Measurements from ENCODE around the gene AIDA. TPM values are rescaled to one million over a fixed set of nuclear protein-coding genes. Genes with fewer than 3 reads are reported as not detected.

AIDA gene
- total and polyA plus RNA-seq, 2 donors (not counting 1 experiment from before 2014, with no cell fraction given) = 67.9 to 153 TPM

DNA sequence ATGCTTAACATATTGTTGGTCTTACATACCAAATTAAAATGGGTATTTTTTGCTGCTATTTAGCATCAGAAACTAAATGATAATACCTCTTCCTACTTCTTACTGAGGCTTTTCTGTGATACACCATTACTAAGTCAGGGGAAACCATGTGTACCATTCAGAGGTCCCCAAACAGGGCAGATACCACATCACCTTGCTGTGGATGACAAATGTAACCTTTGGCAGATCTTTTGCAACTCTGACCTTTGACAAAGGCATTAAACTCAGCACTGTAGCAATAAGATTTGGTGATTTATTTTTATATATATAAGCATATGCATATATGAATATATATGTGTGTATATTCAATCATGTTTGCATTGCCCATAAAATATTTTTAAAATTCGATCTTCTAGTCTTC, 27.6 kb upstream of the AIDA start:
- Histone ChIP-seq H3K27ac (ENCODE audit: insufficient read depth, low read length) (no peak overlapping the region), H3K4me2 (ENCODE audit: extremely low read depth, insufficient read depth, low read length) (no peak overlapping the region), H3K4me3 (replicated peaks in 1 of 4; ENCODE audit: control extremely low read depth in 1 of 4, insufficient read depth in 1 of 4, low read depth in 3 of 4, low read length in 4 of 4) (no peak overlapping the region), H3K4me1 (ENCODE audit: control insufficient read depth, extremely low read depth, insufficient read depth, low read length) (no peaks in the 10 kb centered on the region), H3K79me2 (ENCODE audit: control insufficient read depth, insufficient read depth, low read length) (no peaks in the 10 kb centered on the region), H2AFZ (ENCODE audit: low read length) (no peak overlapping the region), H3K27me3 (ENCODE audit: control insufficient read depth, insufficient read depth, low read length) (no peaks in the 10 kb centered on the region), H3K9ac (ENCODE audit: insufficient read depth, low read length) (no peak overlapping the region), H3K36me3 (ENCODE audit: control insufficient read depth, insufficient read depth, low read length) (no peaks in the 10 kb centered on the region), H4K20me1 (ENCODE audit: control insufficient read depth, extremely low read depth, insufficient read depth, low read length) (no peaks in the 10 kb centered on the region), H3K9me3 (ENCODE audit: control insufficient read depth, insufficient read depth, low read depth, low read length) (no peaks in the 10 kb centered on the region)
- DNase-seq (ENCODE audit: low read depth in 2 of 2) = no peak
- no peak for TF ChIP-seq EZH2 (IDR thresholded peaks at IDR 0.05; ENCODE audit: low read length, missing control alignments)
- TF ChIP-seq, protein P1, sequence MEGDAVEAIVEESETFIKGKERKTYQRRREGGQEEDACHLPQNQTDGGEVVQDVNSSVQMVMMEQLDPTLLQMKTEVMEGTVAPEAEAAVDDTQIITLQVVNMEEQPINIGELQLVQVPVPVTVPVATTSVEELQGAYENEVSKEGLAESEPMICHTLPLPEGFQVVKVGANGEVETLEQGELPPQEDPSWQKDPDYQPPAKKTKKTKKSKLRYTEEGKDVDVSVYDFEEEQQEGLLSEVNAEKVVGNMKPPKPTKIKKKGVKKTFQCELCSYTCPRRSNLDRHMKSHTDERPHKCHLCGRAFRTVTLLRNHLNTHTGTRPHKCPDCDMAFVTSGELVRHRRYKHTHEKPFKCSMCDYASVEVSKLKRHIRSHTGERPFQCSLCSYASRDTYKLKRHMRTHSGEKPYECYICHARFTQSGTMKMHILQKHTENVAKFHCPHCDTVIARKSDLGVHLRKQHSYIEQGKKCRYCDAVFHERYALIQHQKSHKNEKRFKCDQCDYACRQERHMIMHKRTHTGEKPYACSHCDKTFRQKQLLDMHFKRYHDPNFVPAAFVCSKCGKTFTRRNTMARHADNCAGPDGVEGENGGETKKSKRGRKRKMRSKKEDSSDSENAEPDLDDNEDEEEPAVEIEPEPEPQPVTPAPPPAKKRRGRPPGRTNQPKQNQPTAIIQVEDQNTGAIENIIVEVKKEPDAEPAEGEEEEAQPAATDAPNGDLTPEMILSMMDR (conservative IDR thresholded peaks at IDR 0.05 in 1 of 2, IDR thresholded peaks at IDR 0.05 in 1 of 2; ENCODE audit: low read depth in 1 of 2, low read length in 2 of 2) = no peak

DNA sequence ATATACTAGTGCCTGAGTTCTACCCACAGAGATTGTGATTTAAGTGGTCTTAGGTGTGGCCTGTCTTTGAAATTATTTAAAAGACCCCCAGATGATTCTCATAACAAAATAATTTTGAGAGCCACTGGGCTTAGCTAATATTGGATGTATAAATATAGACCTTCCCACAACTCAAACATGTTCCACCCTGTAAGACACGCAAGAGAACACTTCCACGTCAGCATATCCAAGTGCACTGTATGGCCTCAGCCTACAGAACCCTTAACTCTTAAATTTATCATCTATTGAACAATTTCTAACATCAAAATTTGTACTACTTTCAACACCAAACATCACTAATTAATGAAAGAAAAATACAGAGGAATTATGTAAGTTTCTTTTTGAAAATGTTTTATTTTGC, 27.2 kb upstream of the AIDA start:
- Histone ChIP-seq H3K9ac (ENCODE audit: insufficient read depth, low read length) (no peak overlapping the region), H3K27me3 (ENCODE audit: control insufficient read depth, insufficient read depth, low read length) (no peaks in the 10 kb centered on the region), H3K9me3 (ENCODE audit: control insufficient read depth, insufficient read depth, low read depth, low read length) (no peaks in the 10 kb centered on the region), H3K36me3 (ENCODE audit: control insufficient read depth, insufficient read depth, low read length) (no peaks in the 10 kb centered on the region), H4K20me1 (ENCODE audit: control insufficient read depth, extremely low read depth, insufficient read depth, low read length) (no peaks in the 10 kb centered on the region), H3K4me1 (ENCODE audit: control insufficient read depth, extremely low read depth, insufficient read depth, low read length) (no peaks in the 10 kb centered on the region), H2AFZ (ENCODE audit: low read length) (no peak overlapping the region), H3K27ac (ENCODE audit: insufficient read depth, low read length) (no peak overlapping the region), H3K4me2 (ENCODE audit: extremely low read depth, insufficient read depth, low read length) (no peak overlapping the region), H3K4me3 (replicated peaks in 1 of 4; ENCODE audit: control extremely low read depth in 1 of 4, insufficient read depth in 1 of 4, low read depth in 3 of 4, low read length in 4 of 4) (no peak overlapping the region), H3K79me2 (ENCODE audit: control insufficient read depth, insufficient read depth, low read length) (no peaks in the 10 kb centered on the region)
- DNase-seq (ENCODE audit: low read depth in 2 of 2) = no peak
- no peak for TF ChIP-seq EZH2 (IDR thresholded peaks at IDR 0.05; ENCODE audit: low read length, missing control alignments)
- TF ChIP-seq, protein P1 (conservative IDR thresholded peaks at IDR 0.05 in 1 of 2, IDR thresholded peaks at IDR 0.05 in 1 of 2; ENCODE audit: low read depth in 1 of 2, low read length in 2 of 2) = no peak

DNA sequence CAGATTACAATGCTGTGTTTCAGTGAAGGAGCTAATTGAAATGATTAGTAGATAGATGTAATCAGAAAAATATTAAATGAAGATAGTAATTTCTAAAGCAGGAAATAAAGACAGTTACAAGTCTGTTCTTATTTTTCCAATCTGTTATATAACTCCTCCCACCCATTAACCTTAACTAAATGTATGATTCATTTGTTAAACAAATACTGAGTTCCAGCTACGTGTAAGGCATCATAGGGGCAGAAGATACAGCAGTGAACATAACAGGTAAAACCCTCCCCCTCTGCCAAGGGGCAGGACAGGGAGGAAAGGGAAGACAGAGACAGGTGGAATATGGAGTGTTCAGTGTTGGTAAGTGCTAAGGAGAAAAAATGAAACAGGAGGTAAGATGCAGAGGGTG, 24.7 kb upstream of the AIDA start, which contains the start of gene FAM177B:
FAM177B (plus strand) TSS at position 231 of the 400 bp plus-strand sequence. CDS start 9,344 bp downstream, outside the sequence.
- Histone ChIP-seq H2AFZ (ENCODE audit: low read length) (no peak within 1 kb of the TSS), H4K20me1 (ENCODE audit: control insufficient read depth, extremely low read depth, insufficient read depth, low read length) (no peaks in the 10 kb centered on the region), H3K36me3 (ENCODE audit: control insufficient read depth, insufficient read depth, low read length) (no peaks in the 10 kb centered on the region), H3K4me3 (replicated peaks in 1 of 4; ENCODE audit: control extremely low read depth in 1 of 4, insufficient read depth in 1 of 4, low read depth in 3 of 4, low read length in 4 of 4) (no peak within 1 kb of the TSS), H3K27me3 (ENCODE audit: control insufficient read depth, insufficient read depth, low read length) (no peaks in the 10 kb centered on the region), H3K4me1 (ENCODE audit: control insufficient read depth, extremely low read depth, insufficient read depth, low read length) (no peaks in the 10 kb centered on the region), H3K79me2 (ENCODE audit: control insufficient read depth, insufficient read depth, low read length) (no peaks in the 10 kb centered on the region), H3K9ac (ENCODE audit: insufficient read depth, low read length) (no peak within 1 kb of the TSS), H3K27ac (ENCODE audit: insufficient read depth, low read length) (no peak within 1 kb of the TSS), H3K9me3 (ENCODE audit: control insufficient read depth, insufficient read depth, low read depth, low read length) (no peaks in the 10 kb centered on the region), H3K4me2 (ENCODE audit: extremely low read depth, insufficient read depth, low read length) (no peak within 1 kb of the TSS)
- DNase-seq (ENCODE audit: low read depth in 2 of 2) = peak in 1 of 2 donors; percentile 9
- TF ChIP-seq EZH2 (IDR thresholded peaks at IDR 0.05; ENCODE audit: low read length, missing control alignments) = no peak
- TF ChIP-seq, protein P1 (conservative IDR thresholded peaks at IDR 0.05 in 1 of 2, IDR thresholded peaks at IDR 0.05 in 1 of 2; ENCODE audit: low read depth in 1 of 2, low read length in 2 of 2) = no peak

Measured in fibroblast of lung (primary cell).